CD4-positive, alpha-beta T cell (primary cell): ENCODE measurements around the gene PLAC9. TPM values are rescaled to one million over a fixed set of nuclear protein-coding genes. Genes with fewer than 3 reads are reported as not detected.

Experiments used
- ATAC-seq: fragments of 200-7000 bp; cut with Tn5 transposase; one replicate; pipeline ENCODE4 v1.10.0; 2022; ENCODE audit warnings: mild to moderate bottlenecking; ENCODE audit not compliant: poor library complexity
- CTCF ChIA-PET: fragments of 350-600 bp; sonication (Branson Sonifier 250); formaldehyde crosslinking; loops from one replicate; lab custom pipeline; 2021; ENCODE audit warnings: antibody characterized with exemption, inconsistent platforms; lab: Charles Lee
- POLR2A ChIA-PET: fragments of 350-600 bp; sonication (Branson Sonifier 250); formaldehyde crosslinking; loops from one replicate; lab custom pipeline; 2021; ENCODE audit warnings: antibody characterized with exemption, inconsistent platforms; lab: Charles Lee
- DNase-seq, 14 experiments: peaks; one replicate each; pipeline ENCODE4 v3.0.0-alpha.2; 2013 to 2020; ENCODE audit warnings: mixed read lengths in 2 of 14
- H3K27ac ChIP-seq, 2 donors: one replicate each; pipeline versions ENCODE4 v1.5.1 to v1.7.0; 2013; ENCODE audit warnings: low read length in 2 of 2, low read depth in 1 of 2, mild to moderate bottlenecking in 1 of 2
- H3K27me3 ChIP-seq, 2 experiments: 1 replicate in 1 of 2; 2 replicates in 1 of 2; pipeline versions ENCODE4 v1.6.1 to v1.7.0; 2013; ENCODE audit warnings: low read length in 2 of 2, control low read depth in 1 of 2, mild to moderate bottlenecking in 1 of 2, moderate library complexity in 1 of 2; ENCODE audit not compliant: insufficient read depth in 2 of 2, control insufficient read depth in 1 of 2
- H3K36me3 ChIP-seq: one replicate; pipeline ENCODE4 v1.6.1; 2013; ENCODE audit warnings: low read length, control low read depth; ENCODE audit not compliant: insufficient read depth
- H3K4me1 ChIP-seq: one replicate; pipeline ENCODE4 v1.6.1; 2013; ENCODE audit warnings: low read length, control low read depth; ENCODE audit not compliant: insufficient read depth
- H3K4me3 ChIP-seq: one replicate; pipeline ENCODE4 v1.5.1; 2013; ENCODE audit warnings: mild to moderate bottlenecking, low read length, moderate library complexity
- H3K9me3 ChIP-seq, 2 experiments: 1 replicate in 1 of 2; 2 replicates in 1 of 2; pipeline versions ENCODE4 v1.6.1 to v1.7.0; 2013; ENCODE audit warnings: low read length in 2 of 2, mild to moderate bottlenecking in 2 of 2, control low read depth in 1 of 2, moderate library complexity in 1 of 2; ENCODE audit not compliant: control insufficient read depth in 1 of 2, insufficient read depth in 1 of 2
- H3K27ac Mint-ChIP-seq: one replicate; pipeline ENCODE4 v1.8.0; 2020; ENCODE audit warnings: mixed read lengths
- H3K27me3 Mint-ChIP-seq: one replicate; pipeline ENCODE4 v1.8.0; 2021; ENCODE audit warnings: mixed read lengths
- H3K36me3 Mint-ChIP-seq: one replicate; pipeline ENCODE4 v1.8.0; 2021; ENCODE audit warnings: low read depth, mixed read lengths
- H3K4me1 Mint-ChIP-seq: one replicate; pipeline ENCODE4 v1.8.0; 2021; ENCODE audit warnings: low read depth, mixed read lengths
- H3K4me3 Mint-ChIP-seq: one replicate; pipeline ENCODE4 v1.8.0; 2020; ENCODE audit warnings: mild to moderate bottlenecking, mixed read lengths
- H3K9me3 Mint-ChIP-seq: one replicate; pipeline ENCODE4 v1.8.0; 2020; ENCODE audit warnings: mixed read lengths
- CTCF ChIP-seq: fragments of 200-600 bp; IDR thresholded peaks from one replicate; pipeline ENCODE4 v1.8.0; 2022; ENCODE audit warnings: antibody characterized with exemption, mild to moderate bottlenecking
- intact Hi-C, 2 experiments: fragments of 100-400 bp; cut with DNase I in 1 of 2; cut with micrococcal nuclease in 1 of 2; formaldehyde crosslinking; loops; one replicate each; pipeline versions ENCODE4 v1.15.1 to v1.9.0; 2023 to 2025; cut with DNase I, micrococcal nuclease
- total RNA-seq, 174 experiments: library from RNA in 2 of 174; stranded (reverse) in 2 of 174; gene quantifications; one replicate each; pipeline ENCODE4 v1.2.3 and lab custom pipeline; 2021 to 2026

PLAC9 gene
- total RNA-seq, 2 experiments from 2014 or later: not detected

DNA sequence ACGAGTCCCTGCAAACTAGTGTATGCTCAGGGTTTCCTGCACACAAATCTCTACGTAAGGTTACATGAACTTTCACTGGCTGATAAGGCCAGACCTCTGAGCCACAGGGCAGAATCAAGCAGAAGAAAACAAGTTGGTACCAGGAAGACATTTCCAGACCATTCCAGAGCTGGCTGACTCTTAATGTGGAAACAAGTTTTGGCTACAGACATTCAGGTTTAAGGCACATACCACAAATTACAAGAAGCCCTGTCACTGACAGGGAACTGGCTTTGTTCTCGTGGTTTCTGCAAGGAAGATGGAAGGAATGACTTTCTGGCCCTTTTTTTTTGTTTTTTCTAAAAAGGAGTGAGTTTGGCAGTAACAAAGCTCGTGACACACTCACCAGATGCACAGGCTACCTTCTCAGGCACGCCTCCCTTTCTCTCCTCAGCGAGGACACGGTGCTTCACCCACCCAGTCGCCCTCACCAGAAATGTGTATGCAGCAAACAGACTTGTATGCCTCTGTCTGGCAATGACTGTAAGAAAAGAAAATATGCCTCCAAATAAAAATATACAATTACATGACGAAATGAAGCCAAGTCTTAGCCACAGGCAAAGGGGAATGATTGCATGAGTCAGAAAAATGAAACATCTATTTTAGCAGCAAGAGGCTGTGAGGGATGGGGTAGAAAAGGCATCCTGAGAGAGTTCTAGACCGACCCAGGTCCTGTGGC, 22.6 kb downstream of the PLAC9 start:
- H3K4me3 Mint-ChIP-seq: no peak overlapping the region
- H3K27ac Mint-ChIP-seq: peak overlapping the region; percentile 55
- Histone ChIP-seq H3K9me3 (peaks cover 0 to 5% of the 10 kb centered on the region in 2 experiments), H3K4me1 (no peaks in the 10 kb centered on the region), H3K4me3 (no peak overlapping the region), H3K36me3 (peaks cover 93% of the 10 kb centered on the region), H3K27me3 (no peaks in the 10 kb centered on the region), H3K27ac (no peak overlapping the region)
- no peaks in the 10 kb centered on the region for H3K27me3 Mint-ChIP-seq
- CTCF ChIA-PET: no interaction called here
- TF ChIP-seq CTCF: no peak
- H3K36me3 Mint-ChIP-seq: peaks cover 100% of the 10 kb centered on the region
- POLR2A ChIA-PET: no interaction called here
- intact Hi-C loops: no loop called here
- H3K9me3 Mint-ChIP-seq: peaks cover 2% of the 10 kb centered on the region
- H3K4me1 Mint-ChIP-seq: peaks cover 3% of the 10 kb centered on the region
- no peak for ATAC-seq
- DNase-seq: no peak

- TF ChIP-seq CTCF: no peak
- Histone ChIP-seq H3K36me3 (peaks cover 91% of the 10 kb centered on the region), H3K9me3 (peaks cover 0 to 5% of the 10 kb centered on the region in 2 experiments), H3K4me3 (no peak overlapping the region), H3K27me3 (no peaks in the 10 kb centered on the region), H3K4me1 (no peaks in the 10 kb centered on the region), H3K27ac (no peak overlapping the region)
- POLR2A ChIA-PET: no interaction called here
- intact Hi-C loops: no loop called here
- H3K36me3 Mint-ChIP-seq: peaks cover 100% of the 10 kb centered on the region
- H3K4me3 Mint-ChIP-seq: no peak overlapping the region
- H3K9me3 Mint-ChIP-seq: no peaks in the 10 kb centered on the region
- peaks cover 3% of the 10 kb centered on the region for H3K4me1 Mint-ChIP-seq
- DNase-seq: no peak
- no peak for ATAC-seq
- H3K27ac Mint-ChIP-seq: peak overlapping the region; percentile 55
- CTCF ChIA-PET: no interaction called here
- no peaks in the 10 kb centered on the region for H3K27me3 Mint-ChIP-seq
These were observed 23.2 kb downstream of the PLAC9 start for GRCh38 chr10:80155696-80156215.

- CTCF ChIA-PET: no interaction called here
- Histone ChIP-seq H3K27me3 (no peaks in the 10 kb centered on the region), H3K4me1 (no peaks in the 10 kb centered on the region), H3K36me3 (peaks cover 94% of the 10 kb centered on the region), H3K4me3 (no peak overlapping the region), H3K9me3 (peaks cover 0 to 5% of the 10 kb centered on the region in 2 experiments), H3K27ac (no peak overlapping the region)
- ATAC-seq: no peak
- H3K9me3 Mint-ChIP-seq: no peaks in the 10 kb centered on the region
- POLR2A ChIA-PET: interaction anchor here (1.2 kb wide), 1 partner anchor 31 kb away, joined by 4 read pairs; no protein-coding TSS in a partner anchor
- no peak for TF ChIP-seq CTCF
- H3K4me3 Mint-ChIP-seq: no peak overlapping the region
- no peaks in the 10 kb centered on the region for H3K27me3 Mint-ChIP-seq
- no peak for DNase-seq
- H3K4me1 Mint-ChIP-seq: peaks cover 3% of the 10 kb centered on the region
- peaks cover 100% of the 10 kb centered on the region for H3K36me3 Mint-ChIP-seq
- intact Hi-C loops: no loop called here
- peak overlapping the region; percentile 55 for H3K27ac Mint-ChIP-seq
These were observed 23.7 kb downstream of the PLAC9 start for GRCh38 chr10:80156216-80156615.
